GM18951 (cell line): ENCODE data around the gene CHRD.

Experiments
- POLR2A ChIP-seq: IDR thresholded peaks from 4 replicates; pipeline ENCODE4 v1.6.1; 2011; ENCODE audit warnings: mild to moderate bottlenecking; ENCODE audit not compliant: insufficient read length, insufficient read depth; ENCODE audit errors: extremely low read depth
- in situ Hi-C: fragments of 300-500 bp; cut with MboI; formaldehyde crosslinking; loops from one replicate; pipeline ENCODE4 v1.12.0; 2022; ENCODE audit warnings: low sequenced_read_pairs, mixed read lengths, inconsistent platforms; ENCODE audit not compliant: unreplicated experiment

The CHRD gene

DNA sequence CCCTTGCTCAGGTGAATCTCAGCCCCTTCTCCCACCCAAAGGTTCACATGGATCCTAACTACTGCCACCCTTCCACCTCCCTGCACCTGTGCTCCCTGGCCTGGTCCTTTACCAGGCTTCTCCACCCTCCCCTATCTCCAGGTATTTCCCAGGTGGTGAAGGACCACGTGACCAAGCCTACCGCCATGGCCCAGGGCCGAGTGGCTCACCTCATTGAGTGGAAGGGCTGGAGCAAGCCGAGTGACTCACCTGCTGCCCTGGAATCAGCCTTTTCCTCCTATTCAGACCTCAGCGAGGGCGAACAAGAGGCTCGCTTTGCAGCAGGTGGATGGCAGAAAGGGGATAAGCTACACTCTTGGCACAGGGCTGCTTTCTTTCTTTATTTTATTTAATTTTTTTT lies 37.9 kb upstream of the CHRD start:
- TF ChIP-seq POLR2A: no peak

DNA sequence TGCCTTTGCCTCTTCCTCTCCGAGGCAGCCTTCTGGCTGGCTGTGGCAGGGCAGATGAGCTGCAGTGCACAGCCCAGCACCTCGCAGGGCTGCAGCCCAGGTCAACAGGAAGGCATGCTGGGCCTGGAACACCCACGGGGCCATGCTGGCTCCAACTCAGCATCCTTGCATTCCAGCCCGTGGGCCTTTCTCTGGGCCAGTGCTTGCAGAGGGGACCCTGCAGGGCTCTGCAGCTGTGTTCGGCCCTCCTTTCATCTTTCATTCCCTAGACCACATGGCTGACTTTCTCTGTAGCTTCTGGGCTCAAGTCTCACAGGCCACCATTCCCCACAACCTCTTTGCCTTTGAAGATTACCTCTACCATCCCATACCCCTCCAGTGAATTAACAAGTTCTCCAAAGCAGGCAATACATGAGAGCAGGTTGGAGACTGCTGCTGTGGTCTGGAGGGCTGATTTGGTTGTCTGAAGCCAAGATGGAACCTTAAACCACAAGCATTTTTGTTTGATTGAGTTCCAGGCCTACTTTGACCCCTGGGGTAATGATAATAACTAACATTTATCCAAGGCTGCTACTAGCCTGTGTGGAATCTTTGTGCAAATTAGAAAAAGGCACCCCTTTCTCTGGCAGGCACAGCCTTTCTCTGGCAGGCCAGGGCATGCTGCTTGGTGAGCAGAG lies 36.5 kb upstream of the CHRD start:
- no peak for TF ChIP-seq POLR2A
- in situ Hi-C loops: no loop called here

More for the DNA sequence above, 37.9 kb upstream of the CHRD start:
- in situ Hi-C loops: no loop called here

DNA sequence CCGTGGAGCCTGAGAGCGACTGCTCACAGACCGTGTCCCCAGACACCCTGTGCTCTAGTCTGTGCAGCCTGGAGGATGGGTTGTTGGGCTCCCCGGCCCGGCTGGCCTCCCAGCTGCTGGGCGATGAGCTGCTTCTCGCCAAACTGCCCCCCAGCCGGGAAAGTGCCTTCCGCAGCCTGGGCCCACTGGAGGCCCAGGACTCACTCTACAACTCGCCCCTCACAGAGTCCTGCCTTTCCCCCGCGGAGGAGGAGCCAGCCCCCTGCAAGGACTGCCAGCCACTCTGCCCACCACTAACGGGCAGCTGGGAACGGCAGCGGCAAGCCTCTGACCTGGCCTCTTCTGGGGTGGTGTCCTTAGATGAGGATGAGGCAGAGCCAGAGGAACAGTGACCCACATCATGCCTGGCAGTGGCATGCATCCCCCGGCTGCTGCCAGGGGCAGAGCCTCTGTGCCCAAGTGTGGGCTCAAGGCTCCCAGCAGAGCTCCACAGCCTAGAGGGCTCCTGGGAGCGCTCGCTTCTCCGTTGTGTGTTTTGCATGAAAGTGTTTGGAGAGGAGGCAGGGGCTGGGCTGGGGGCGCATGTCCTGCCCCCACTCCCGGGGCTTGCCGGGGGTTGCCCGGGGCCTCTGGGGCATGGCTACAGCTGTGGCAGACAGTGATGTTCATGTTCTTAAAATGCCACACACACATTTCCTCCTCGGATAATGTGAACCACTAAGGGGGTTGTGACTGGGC lies 35.1 kb upstream of the CHRD start:
- no peak for TF ChIP-seq POLR2A
- in situ Hi-C loops: no loop called here

DNA sequence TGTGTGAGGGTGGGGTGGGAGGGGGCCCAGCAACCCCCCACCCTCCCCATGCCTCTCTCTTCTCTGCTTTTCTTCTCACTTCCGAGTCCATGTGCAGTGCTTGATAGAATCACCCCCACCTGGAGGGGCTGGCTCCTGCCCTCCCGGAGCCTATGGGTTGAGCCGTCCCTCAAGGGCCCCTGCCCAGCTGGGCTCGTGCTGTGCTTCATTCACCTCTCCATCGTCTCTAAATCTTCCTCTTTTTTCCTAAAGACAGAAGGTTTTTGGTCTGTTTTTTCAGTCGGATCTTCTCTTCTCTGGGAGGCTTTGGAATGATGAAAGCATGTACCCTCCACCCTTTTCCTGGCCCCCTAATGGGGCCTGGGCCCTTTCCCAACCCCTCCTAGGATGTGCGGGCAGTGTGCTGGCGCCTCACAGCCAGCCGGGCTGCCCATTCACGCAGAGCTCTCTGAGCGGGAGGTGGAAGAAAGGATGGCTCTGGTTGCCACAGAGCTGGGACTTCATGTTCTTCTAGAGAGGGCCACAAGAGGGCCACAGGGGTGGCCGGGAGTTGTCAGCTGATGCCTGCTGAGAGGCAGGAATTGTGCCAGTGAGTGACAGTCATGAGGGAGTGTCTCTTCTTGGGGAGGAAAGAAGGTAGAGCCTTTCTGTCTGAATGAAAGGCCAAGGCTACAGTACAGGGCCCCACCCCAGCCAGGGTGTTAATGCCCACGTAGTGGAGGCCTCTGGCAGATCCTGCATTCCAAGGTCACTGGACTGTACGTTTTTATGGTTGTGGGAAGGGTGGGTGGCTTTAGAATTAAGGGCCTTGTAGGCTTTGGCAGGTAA lies 34.3 kb upstream of the CHRD start:
- no peak for TF ChIP-seq POLR2A
- in situ Hi-C loops: no loop called here

DNA sequence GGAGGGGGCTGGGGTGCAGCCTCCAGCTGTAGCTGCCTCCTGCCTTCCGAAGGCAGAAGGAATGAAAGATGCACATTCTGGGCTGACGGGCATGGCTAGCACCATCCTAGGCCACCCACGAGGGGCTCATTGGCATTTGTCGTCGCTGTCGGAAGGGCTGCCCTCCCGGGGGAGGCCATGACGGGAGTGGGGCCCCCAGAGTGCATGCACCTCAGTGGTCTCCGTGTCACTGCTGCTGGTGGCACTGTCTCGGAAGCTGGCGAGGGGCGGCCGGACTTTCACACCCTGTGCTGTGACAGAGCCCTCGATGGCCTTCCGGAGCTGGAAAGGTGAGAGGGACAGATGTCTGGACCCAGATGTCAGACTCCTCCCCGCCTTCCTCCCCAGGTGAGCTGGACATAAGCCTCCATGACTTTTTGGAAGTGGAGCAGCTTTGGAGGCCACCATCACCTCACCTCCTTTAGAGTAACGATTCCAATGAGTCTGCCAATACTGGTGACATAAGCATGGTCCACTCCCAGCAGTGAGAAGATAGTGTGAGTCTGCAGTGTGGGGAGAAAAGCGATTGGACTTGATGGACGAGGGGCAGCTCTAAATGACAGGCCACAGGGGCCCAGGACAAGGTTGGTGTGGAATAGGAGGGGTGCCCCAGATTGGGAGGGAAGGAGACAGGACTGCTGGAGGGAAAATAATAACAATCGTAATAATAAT lies 33.2 kb upstream of the CHRD start:
- in situ Hi-C loops: no loop called here
- TF ChIP-seq POLR2A: no peak

DNA sequence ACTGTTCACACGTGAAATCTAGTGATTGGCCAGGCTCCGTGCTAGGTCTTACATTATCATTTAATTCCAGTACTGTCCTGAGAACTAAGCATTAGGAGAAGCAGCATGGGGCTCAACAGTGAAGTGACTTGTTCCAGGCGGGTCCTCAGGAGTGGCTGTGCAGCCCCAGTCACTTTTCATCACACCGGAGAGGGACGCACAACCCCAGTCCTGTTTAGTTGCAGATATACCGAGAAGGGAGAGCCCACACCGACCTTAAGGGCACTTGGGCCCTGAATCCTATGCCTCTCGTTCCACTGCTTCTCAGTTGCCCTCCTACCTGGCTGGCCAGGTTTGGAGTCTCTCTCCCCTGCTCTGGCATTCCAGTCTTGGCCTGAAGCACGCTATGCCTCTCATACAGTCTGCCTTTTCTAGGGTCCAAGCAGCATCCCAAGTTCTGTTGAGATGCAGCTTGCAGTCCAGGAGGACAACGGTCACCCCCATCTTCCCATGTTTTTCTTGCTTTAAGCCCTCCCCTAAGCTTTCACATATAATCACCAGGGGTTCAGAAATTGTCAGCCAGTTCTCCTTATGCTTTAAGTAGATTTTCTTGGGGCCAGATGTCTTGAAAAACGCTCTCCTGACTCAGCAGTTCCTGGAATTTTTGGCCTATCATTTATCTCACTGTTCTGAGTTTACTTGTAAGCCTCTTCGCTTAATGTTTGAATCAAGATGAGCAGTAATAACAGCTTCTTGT lies 32.4 kb upstream of the CHRD start:
- no peak for TF ChIP-seq POLR2A
- in situ Hi-C loops: no loop called here

DNA sequence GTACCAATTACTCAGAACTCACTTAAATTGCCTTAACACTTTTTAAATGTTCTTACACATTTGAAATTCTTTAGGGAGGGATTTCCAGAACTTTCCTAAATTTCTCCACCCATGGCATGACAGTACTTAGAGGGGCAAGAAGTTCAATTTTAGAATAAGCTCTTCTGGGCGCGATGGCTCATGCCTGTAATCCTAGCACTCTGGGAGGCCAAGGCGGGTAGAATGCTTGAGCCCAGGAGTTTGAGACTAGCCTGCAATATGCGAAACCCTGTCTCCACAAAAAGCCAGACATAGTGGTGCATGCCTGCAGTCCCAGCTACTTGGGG lies 31.8 kb upstream of the CHRD start:
- no peak for TF ChIP-seq POLR2A
- in situ Hi-C loops: no loop called here

DNA sequence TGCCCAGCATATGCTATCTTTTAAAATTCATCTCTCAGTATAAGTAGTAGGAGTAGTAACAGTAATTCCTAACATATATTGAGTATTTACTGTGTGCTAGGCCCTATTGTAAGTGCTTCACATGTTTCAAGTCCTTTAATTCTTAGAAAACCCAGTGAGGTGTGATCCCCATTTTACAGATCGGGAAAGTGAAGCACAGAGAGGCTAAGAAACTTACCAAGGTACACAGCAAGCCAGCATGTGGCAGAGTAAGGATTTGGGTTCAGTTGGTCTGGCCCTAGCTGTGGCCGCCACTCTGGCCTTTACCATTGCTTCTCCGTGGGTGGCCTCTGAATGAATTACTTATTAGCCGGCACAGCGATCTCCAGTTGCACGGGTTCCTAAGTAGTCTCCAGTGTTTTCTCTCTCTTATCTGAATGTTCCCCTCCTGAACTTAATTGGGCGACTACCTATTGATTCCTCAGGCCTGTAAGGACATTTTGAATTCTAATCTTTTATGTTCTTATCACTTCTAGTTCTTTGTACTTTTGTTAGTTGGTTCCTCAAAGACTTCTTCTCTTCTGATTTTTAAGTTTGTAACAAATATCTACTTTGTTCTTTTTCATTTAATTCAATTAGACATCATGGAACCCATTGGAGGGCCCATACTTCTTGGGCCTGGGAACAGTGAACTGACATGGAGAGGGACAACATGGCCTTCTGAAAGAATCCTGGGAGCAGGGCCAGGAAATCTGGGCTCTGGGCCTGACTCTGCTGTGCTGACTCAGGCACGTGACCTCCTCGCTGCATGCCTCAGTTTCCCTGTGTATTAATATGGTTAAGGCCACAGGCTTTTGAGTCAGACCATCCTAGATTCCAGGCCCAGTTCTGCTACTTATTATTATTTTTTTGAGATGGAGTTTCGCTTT lies 30.0 kb upstream of the CHRD start:
- TF ChIP-seq POLR2A: no peak
- in situ Hi-C loops: loop anchor here (25.0 kb wide), 1 partner anchor 187 kb away; no protein-coding TSS in a partner anchor

DNA sequence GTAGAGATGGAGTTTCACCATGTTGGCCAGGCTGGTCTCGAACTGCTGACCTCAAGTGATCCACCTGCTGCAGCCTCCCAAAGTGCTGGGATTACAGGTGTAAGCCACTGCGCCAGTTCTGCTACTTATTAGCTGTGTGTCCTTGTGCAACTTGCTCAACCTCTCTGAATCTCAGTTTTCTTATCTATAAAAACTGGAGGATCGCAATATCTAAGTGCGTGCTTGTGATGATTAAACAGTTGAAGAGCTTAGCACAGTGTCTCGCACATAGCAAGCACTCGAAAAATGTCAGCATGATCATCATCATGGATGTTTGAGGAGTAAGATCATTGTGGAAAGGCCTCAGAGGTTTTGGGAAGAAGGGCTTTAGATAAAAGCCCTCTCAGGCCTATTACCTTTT lies 29.2 kb upstream of the CHRD start:
- in situ Hi-C loops: loop anchor here (25.0 kb wide), 1 partner anchor 187 kb away; no protein-coding TSS in a partner anchor
- TF ChIP-seq POLR2A: no peak

DNA sequence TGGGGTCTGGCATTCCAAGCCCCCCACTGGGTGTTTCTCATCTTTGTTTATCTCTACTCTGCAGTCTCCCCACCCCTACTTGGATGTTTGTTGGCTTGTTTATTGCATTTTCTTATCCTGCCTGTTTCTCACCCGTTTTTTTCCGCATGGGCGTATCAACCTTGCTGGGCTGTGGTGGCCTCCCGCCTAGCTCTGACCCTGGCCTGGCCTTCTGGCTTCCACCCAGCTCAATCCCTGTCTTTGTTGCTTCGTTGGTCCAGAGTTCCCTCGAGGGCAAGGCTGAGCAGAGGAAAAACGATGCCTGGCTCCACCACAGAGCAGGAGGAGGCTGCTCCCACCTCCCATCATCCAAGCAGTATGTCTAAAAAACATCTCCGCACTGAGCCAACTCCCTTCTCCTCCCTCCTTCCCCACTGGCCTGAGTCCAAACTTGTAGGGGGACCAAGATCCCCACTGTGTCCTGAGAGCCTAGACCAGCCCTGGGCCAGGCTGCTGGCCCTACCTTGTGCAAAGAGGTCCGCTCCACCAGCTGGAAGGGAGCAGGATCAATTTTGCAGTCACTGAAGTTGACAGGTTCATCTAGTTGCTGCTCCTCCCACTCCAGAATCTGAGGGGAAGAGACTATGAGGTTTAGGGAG lies 28.2 kb upstream of the CHRD start:
- TF ChIP-seq POLR2A: no peak
- in situ Hi-C loops: loop anchor here (25.0 kb wide), 1 partner anchor 186 kb away; no protein-coding TSS in a partner anchor
